Ecto neural progenitor cell (in vitro differentiated cells): Measurements from ENCODE around the gene RABL6.
"Not testable (repeated sequence)": the region's sequence is repeated elsewhere in the genome, so short reads cannot be mapped to it uniquely, and the experiment has no call there.

Experiments used
- DNase-seq: peaks from one replicate; pipeline ENCODE4 v3.0.0-alpha.2; 2018; ENCODE audit warnings: low spot score

The RABL6 gene

GRCh38 chr9:136775191-136775590 is 32.6 kb upstream of the RABL6 start:
- DNase-seq: no peak

- DNase-seq: no peak
These were observed 30.8 kb upstream of the RABL6 start for GRCh38 chr9:136776947-136777346.

GRCh38 chr9:136777359-136777758 is 30.4 kb upstream of the RABL6 start:
- DNase-seq: no peak

- no peak for DNase-seq
These were observed 27.9 kb upstream of the RABL6 start for GRCh38 chr9:136779808-136780207.

GRCh38 chr9:136782452-136782851 is 25.3 kb upstream of the RABL6 start:
- no peak for DNase-seq

- no peak for DNase-seq
These were observed 23.3 kb upstream of the RABL6 start for GRCh38 chr9:136784249-136784996.

- no peak for DNase-seq
These were observed 22.8 kb upstream of the RABL6 start for GRCh38 chr9:136784997-136785361.

- DNase-seq: not testable (repeated sequence)
These were observed 22.0 kb upstream of the RABL6 start for GRCh38 chr9:136785565-136786355.

- DNase-seq: no peak
These were observed 21.3 kb upstream of the RABL6 start for GRCh38 chr9:136786451-136786850.

GRCh38 chr9:136786983-136787382 is 20.8 kb upstream of the RABL6 start:
- DNase-seq: not testable (repeated sequence)

- peak; percentile 84 for DNase-seq
These were observed 19.9 kb upstream of the RABL6 start for GRCh38 chr9:136787690-136788400.

- not testable (repeated sequence) for DNase-seq
These were observed 18.9 kb upstream of the RABL6 start for GRCh38 chr9:136788644-136789522.

GRCh38 chr9:136789523-136789937 is 18.2 kb upstream of the RABL6 start:
- no peak for DNase-seq

- peak; percentile 100 for DNase-seq
These were observed 16.9 kb upstream of the RABL6 start, which contains the start of gene TMEM141 for GRCh38 chr9:136790640-136791515. Gene TMEM141 (plus strand): TSS chr9:136791344. CDS start chr9:136791371, 27 bp downstream.

- DNase-seq: peak; percentile 82
These were observed 16.1 kb upstream of the RABL6 start for GRCh38 chr9:136791516-136792276.

- no peak for DNase-seq
These were observed 15.2 kb upstream of the RABL6 start for GRCh38 chr9:136792321-136793085.

GRCh38 chr9:136793086-136793946 is 14.4 kb upstream of the RABL6 start:
- DNase-seq: no peak
